CD14-positive monocyte (primary cell): Measurements from ENCODE around the gene MAL. TPM values are rescaled to one million over a fixed set of nuclear protein-coding genes. Genes with fewer than 3 reads are reported as not detected.

ENCODE experiments used
- DNase-seq, 3 donors: peaks; one replicate each; pipeline ENCODE4 v3.0.0-alpha.2; 2011 to 2022
- H2AFZ ChIP-seq: 2 replicates; pipeline ENCODE4 v1.6.0; 2012; ENCODE audit warnings: mild to moderate bottlenecking, low read depth, low read length, inconsistent platforms; ENCODE audit not compliant: insufficient read depth, poor library complexity, severe bottlenecking
- H3K27ac ChIP-seq, 2 donors: 1 replicate in 1 of 2; 2 replicates in 1 of 2; pipeline ENCODE4 v1.5.1; 2012 to 2013; ENCODE audit warnings: low read length in 2 of 2, control low read depth in 1 of 2, inconsistent platforms in 1 of 2, low read depth in 1 of 2, mild to moderate bottlenecking in 1 of 2
- H3K27me3 ChIP-seq, 2 donors: one replicate each; pipeline versions ENCODE4 v1.6.0 to v1.6.1; 2011 to 2013; ENCODE audit warnings: low read length in 2 of 2; ENCODE audit not compliant: control insufficient read depth in 2 of 2, insufficient read depth in 2 of 2
- H3K36me3 ChIP-seq, 2 donors: replicated peaks in 1 of 2; 1 replicate in 1 of 2; 2 replicates in 1 of 2; pipeline versions ENCODE4 v1.5.1 to v1.6.1; 2012 to 2013; ENCODE audit warnings: low read length in 2 of 2, control low read depth in 1 of 2, inconsistent platforms in 1 of 2, mild to moderate bottlenecking in 1 of 2; ENCODE audit not compliant: insufficient read depth in 2 of 2, control insufficient read depth in 1 of 2
- H3K4me1 ChIP-seq, 2 donors: 1 replicate in 1 of 2; 2 replicates in 1 of 2; pipeline versions ENCODE4 v1.5.1 to v1.6.1; 2012 to 2013; ENCODE audit warnings: low read length in 2 of 2, control low read depth in 1 of 2, inconsistent platforms in 1 of 2, mild to moderate bottlenecking in 1 of 2, moderate library complexity in 1 of 2; ENCODE audit not compliant: insufficient read depth in 2 of 2, control insufficient read depth in 1 of 2
- H3K4me2 ChIP-seq: replicated peaks from 2 replicates; pipeline ENCODE3; 2012; ENCODE audit warnings: low read length, moderate library complexity, mild to moderate bottlenecking; ENCODE audit not compliant: poor library complexity, severe bottlenecking; ENCODE audit errors: extremely low read depth
- H3K4me3 ChIP-seq, 3 experiments: fragments of 200-600 bp in 1 of 3; sonication (generic) in 1 of 3; replicated peaks in 1 of 3; 1 replicate in 2 of 3; 2 replicates in 1 of 3; pipeline ENCODE4 v1.5.1; 2011 to 2013; ENCODE audit warnings: low read length in 3 of 3, mild to moderate bottlenecking in 3 of 3, control low read depth in 2 of 3, low read depth in 2 of 3, inconsistent platforms in 1 of 3, moderate library complexity in 1 of 3
- H3K79me2 ChIP-seq: 2 replicates; pipeline ENCODE4 v1.6.0; 2012; ENCODE audit warnings: mild to moderate bottlenecking, control low read depth, inconsistent platforms, low read length, moderate library complexity; ENCODE audit not compliant: insufficient read depth
- H3K9ac ChIP-seq: 2 replicates; pipeline ENCODE4 v1.6.0; 2017; ENCODE audit warnings: low read length, mild to moderate bottlenecking; ENCODE audit not compliant: insufficient read depth, poor library complexity, severe bottlenecking
- H3K9me3 ChIP-seq, 2 donors: replicated peaks in 1 of 2; 1 replicate in 1 of 2; 2 replicates in 1 of 2; pipeline versions ENCODE4 v1.5.1 to v1.6.1; 2012 to 2013; ENCODE audit warnings: low read length in 2 of 2, control low read depth in 1 of 2; ENCODE audit not compliant: control insufficient read depth in 1 of 2, insufficient read depth in 1 of 2
- H4K20me1 ChIP-seq: 2 replicates; pipeline ENCODE4 v1.6.0; 2012; ENCODE audit warnings: mild to moderate bottlenecking, low read length, control low read depth, moderate library complexity; ENCODE audit not compliant: insufficient read depth
- H3K27ac Mint-ChIP-seq, 7 donors: one replicate each; pipeline ENCODE4 v1.8.0; 2020; ENCODE audit warnings: mild to moderate bottlenecking in 7 of 7, mixed read lengths in 7 of 7, moderate library complexity in 6 of 7, inconsistent platforms in 2 of 7
- H3K27me3 Mint-ChIP-seq, 3 donors: one replicate each; pipeline ENCODE4 v1.8.0; 2021 to 2022; ENCODE audit warnings: low read depth in 3 of 3, mild to moderate bottlenecking in 3 of 3, mixed read lengths in 3 of 3, moderate library complexity in 3 of 3, inconsistent platforms in 1 of 3
- H3K36me3 Mint-ChIP-seq, 2 donors: one replicate each; pipeline ENCODE4 v1.8.0; 2020; ENCODE audit warnings: mixed read lengths in 2 of 2, inconsistent platforms in 1 of 2, mild to moderate bottlenecking in 1 of 2
- H3K4me1 Mint-ChIP-seq: one replicate; pipeline ENCODE4 v1.8.0; 2020; ENCODE audit warnings: mild to moderate bottlenecking, mixed read lengths
- H3K4me3 Mint-ChIP-seq, 2 donors: one replicate each; pipeline ENCODE4 v1.8.0; 2020; ENCODE audit warnings: mild to moderate bottlenecking in 2 of 2, mixed read lengths in 2 of 2, moderate library complexity in 1 of 2
- H3K9me3 Mint-ChIP-seq, 7 donors: one replicate each; pipeline ENCODE4 v1.8.0; 2020 to 2022; ENCODE audit warnings: mixed read lengths in 7 of 7, mild to moderate bottlenecking in 6 of 7, moderate library complexity in 6 of 7, inconsistent platforms in 2 of 7
- WGBS: methylation state at CpG from one replicate; pipeline ENCODE4 v1.1.5; 2013; ENCODE audit warnings: missing lambda C conversion rate; ENCODE audit not compliant: insufficient coverage; 5-methylcytosine and 5-hydroxymethylcytosine counted together
- intact Hi-C, 2 donors: fragments of 100-400 bp; cut with micrococcal nuclease; formaldehyde crosslinking; loops; one replicate each; pipeline versions ENCODE4 v1.15.0 to v1.15.1; 2023
- polyA plus RNA-seq, 3 donors: library from polyadenylated mRNA; depleted of rRNA in 1 of 3; unstranded in 2 of 3; stranded (reverse) in 1 of 3; fragments of 300-500 nt in 2 of 3; fragments of >200 nt in 1 of 3; fragmentation: Illumina TruSeq in 2 of 3; gene quantifications; 1 replicate in 2 of 3; 2 replicates in 1 of 3; pipeline ENCODE4 v1.2.3, GENCODE V29; 2012 to 2021
- TF ChIP-seq, protein P1 (sequence below): fragments of 200-600 bp; IDR thresholded peaks from one replicate; pipeline ENCODE4 v1.8.0; 2022; ENCODE audit warnings: antibody characterized with exemption, mild to moderate bottlenecking

MAL gene
- polyA plus RNA-seq, 3 donors = 0.39 to 0.48 TPM; not detected in 1

DNA sequence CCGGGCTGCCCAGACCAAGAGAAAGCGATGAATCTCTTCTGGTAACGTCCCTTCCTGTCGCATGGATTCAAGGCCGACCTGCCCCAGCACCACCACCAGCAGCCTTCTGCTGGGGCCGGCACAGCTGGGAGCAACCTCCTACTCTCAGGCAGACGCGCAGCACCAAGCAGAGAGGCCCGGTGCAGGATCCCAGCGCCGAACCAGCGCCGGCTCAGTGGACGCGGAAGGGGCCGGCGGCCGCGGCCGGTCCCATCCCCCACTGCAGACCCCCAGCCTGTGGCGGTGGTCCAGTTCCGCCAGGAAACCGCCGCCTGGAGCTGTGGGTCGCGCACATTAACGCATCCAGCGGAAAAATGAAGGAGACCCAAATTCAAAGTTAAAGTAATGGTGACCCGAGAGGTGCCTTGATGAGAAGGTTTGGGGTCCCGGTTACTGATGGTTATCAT lies 525 bp upstream of the MAL start:
- Histone ChIP-seq H3K36me3 (no peaks in the 10 kb centered on the region), H3K9ac (no peak overlapping the region), H2AFZ (no peak overlapping the region), H3K79me2 (no peaks in the 10 kb centered on the region), H3K27me3 (peaks cover 19 to 54% of the 10 kb centered on the region in 2 donors), H3K27ac (no peak overlapping the region), H4K20me1 (no peaks in the 10 kb centered on the region), H3K9me3 (peaks cover 0 to 9% of the 10 kb centered on the region in 2 donors), H3K4me2 (no peak overlapping the region), H3K4me3 (no peak overlapping the region), H3K4me1 (peaks cover 3 to 7% of the 10 kb centered on the region in 2 donors)
- WGBS = 12% methylated on average over 30 of the region's 30 CpGs
- Mint-ChIP-seq H3K9me3 (peaks cover 0 to 6% (median 0%) of the 10 kb centered on the region in 7 donors), H3K27ac (no peak overlapping the region), H3K27me3 (peaks cover 52 to 68% (median 55%) of the 10 kb centered on the region in 3 donors), H3K4me3 (peak overlapping the region in 1 of 2 donors; percentile 79), H3K36me3 (no peaks in the 10 kb centered on the region), H3K4me1 (peaks cover 10% of the 10 kb centered on the region)
- TF ChIP-seq, protein P1, sequence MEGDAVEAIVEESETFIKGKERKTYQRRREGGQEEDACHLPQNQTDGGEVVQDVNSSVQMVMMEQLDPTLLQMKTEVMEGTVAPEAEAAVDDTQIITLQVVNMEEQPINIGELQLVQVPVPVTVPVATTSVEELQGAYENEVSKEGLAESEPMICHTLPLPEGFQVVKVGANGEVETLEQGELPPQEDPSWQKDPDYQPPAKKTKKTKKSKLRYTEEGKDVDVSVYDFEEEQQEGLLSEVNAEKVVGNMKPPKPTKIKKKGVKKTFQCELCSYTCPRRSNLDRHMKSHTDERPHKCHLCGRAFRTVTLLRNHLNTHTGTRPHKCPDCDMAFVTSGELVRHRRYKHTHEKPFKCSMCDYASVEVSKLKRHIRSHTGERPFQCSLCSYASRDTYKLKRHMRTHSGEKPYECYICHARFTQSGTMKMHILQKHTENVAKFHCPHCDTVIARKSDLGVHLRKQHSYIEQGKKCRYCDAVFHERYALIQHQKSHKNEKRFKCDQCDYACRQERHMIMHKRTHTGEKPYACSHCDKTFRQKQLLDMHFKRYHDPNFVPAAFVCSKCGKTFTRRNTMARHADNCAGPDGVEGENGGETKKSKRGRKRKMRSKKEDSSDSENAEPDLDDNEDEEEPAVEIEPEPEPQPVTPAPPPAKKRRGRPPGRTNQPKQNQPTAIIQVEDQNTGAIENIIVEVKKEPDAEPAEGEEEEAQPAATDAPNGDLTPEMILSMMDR = no peak
- no peak for DNase-seq
- intact Hi-C loops = no loop called here

- Histone ChIP-seq H3K4me1 (peaks cover 5 to 7% of the 10 kb centered on the region in 2 donors), H3K36me3 (no peaks in the 10 kb centered on the region), H3K4me2 (no peak overlapping the region), H3K9me3 (peaks cover 0 to 9% of the 10 kb centered on the region in 2 donors), H3K27ac (no peak overlapping the region), H3K79me2 (no peaks in the 10 kb centered on the region), H2AFZ (no peak overlapping the region), H3K9ac (no peak overlapping the region), H4K20me1 (no peaks in the 10 kb centered on the region), H3K4me3 (no peak overlapping the region), H3K27me3 (peaks cover 19 to 54% of the 10 kb centered on the region in 2 donors)
- Mint-ChIP-seq H3K4me1 (peaks cover 13% of the 10 kb centered on the region), H3K27me3 (peaks cover 52 to 69% (median 57%) of the 10 kb centered on the region in 3 donors), H3K4me3 (peak overlapping the region; percentile 39 to 89), H3K27ac (peak overlapping the region in 1 of 7 donors; percentile 86), H3K36me3 (no peaks in the 10 kb centered on the region), H3K9me3 (peaks cover 0 to 6% (median 0%) of the 10 kb centered on the region in 7 donors)
- TF ChIP-seq, protein P1 = no peak
- intact Hi-C loops = no loop called here
- WGBS = 38% methylated on average over 18 of the region's 47 CpGs
- DNase-seq = no peak
Observed at GRCh38 chr2:95026471-95027368, 1.2 kb downstream of the MAL start.
